MM.1S (cell line): ENCODE data around the gene TNIK.
A peak's percentile ranks its signal among the peaks of the same experiment; 100 is the strongest.

Source experiments
- DNase-seq: peaks from one replicate; pipeline ENCODE4 v3.0.0-alpha.2; 2015
- H2AFZ ChIP-seq: fragments of 300-600 bp; sonication (generic); 2 replicates; pipeline ENCODE4 v1.6.0; 2016; ENCODE audit warnings: antibody characterized with exemption, low read length
- H3F3A ChIP-seq: fragments of 300-600 bp; sonication (generic); 2 replicates; pipeline ENCODE4 v1.6.1; 2016; ENCODE audit warnings: mild to moderate bottlenecking, antibody characterized with exemption, low read length, moderate library complexity, mixed read lengths; ENCODE audit not compliant: insufficient read depth
- H3K27ac ChIP-seq: fragments of 300-600 bp; sonication (generic); 2 replicates; pipeline ENCODE4 v1.5.1; 2016; ENCODE audit warnings: mild to moderate bottlenecking, low read length
- H3K27me3 ChIP-seq: fragments of 300-600 bp; sonication (generic); replicated peaks from 2 replicates; pipeline ENCODE4 v1.6.0; 2016; ENCODE audit warnings: low read length; ENCODE audit not compliant: insufficient read depth
- H3K36me3 ChIP-seq: fragments of 300-600 bp; sonication (generic); replicated peaks from 2 replicates; pipeline ENCODE4 v1.6.1; 2016; ENCODE audit warnings: mild to moderate bottlenecking, low read length, mixed read lengths; ENCODE audit not compliant: insufficient read depth
- H3K4me1 ChIP-seq: fragments of 300-600 bp; sonication (generic); 2 replicates; pipeline ENCODE4 v1.6.1; 2016; ENCODE audit warnings: low read length, mixed read lengths
- H3K4me2 ChIP-seq: fragments of 300-600 bp; sonication (generic); 2 replicates; pipeline ENCODE4 v1.6.0; 2016; ENCODE audit warnings: low read depth, low read length
- H3K4me3 ChIP-seq: fragments of 300-600 bp; sonication (generic); 2 replicates; pipeline ENCODE4 v1.5.1; 2016; ENCODE audit warnings: low read length, mixed read lengths
- H3K79me2 ChIP-seq: fragments of 300-600 bp; sonication (generic); 2 replicates; pipeline ENCODE4 v1.6.1; 2016; ENCODE audit warnings: mixed run types, low read length, mixed read lengths
- H3K9ac ChIP-seq: fragments of 300-600 bp; sonication (generic); 2 replicates; pipeline ENCODE4 v1.6.1; 2016; ENCODE audit warnings: low read length, mixed read lengths
- H3K9me2 ChIP-seq: fragments of 300-600 bp; sonication (generic); replicated peaks from 2 replicates; pipeline ENCODE4 v1.6.1; 2016; ENCODE audit warnings: mild to moderate bottlenecking, low read length, mixed read lengths; ENCODE audit not compliant: insufficient read depth
- H3K9me3 ChIP-seq: fragments of 300-600 bp; sonication (generic); replicated peaks from 2 replicates; pipeline ENCODE4 v1.6.1; 2016; ENCODE audit warnings: mild to moderate bottlenecking, low read length, mixed read lengths; ENCODE audit not compliant: insufficient read depth
- H4K20me1 ChIP-seq: fragments of 300-600 bp; sonication (generic); 2 replicates; pipeline ENCODE4 v1.6.1; 2016; ENCODE audit warnings: mild to moderate bottlenecking, low read length, moderate library complexity, mixed read lengths; ENCODE audit not compliant: insufficient read depth
- EZH2 ChIP-seq: fragments of 300-600 bp; sonication (generic); optimal IDR thresholded peaks from 2 replicates; pipeline ENCODE3; 2017; ENCODE audit warnings: low read depth, mild to moderate bottlenecking, antibody characterized with exemption, low read length, mixed read lengths
- EZH2phosphoT487 ChIP-seq: fragments of 300-600 bp; sonication (generic); IDR thresholded peaks from 2 replicates; pipeline ENCODE4 v1.6.1; 2018; ENCODE audit warnings: antibody characterized with exemption, low read length
- TF ChIP-seq, protein P1 (sequence below): fragments of 300-600 bp; sonication (generic); IDR thresholded peaks from 2 replicates; pipeline ENCODE4 v1.5.1; 2016; ENCODE audit warnings: antibody characterized with exemption, low read length, mixed read lengths

Gene TNIK

DNA sequence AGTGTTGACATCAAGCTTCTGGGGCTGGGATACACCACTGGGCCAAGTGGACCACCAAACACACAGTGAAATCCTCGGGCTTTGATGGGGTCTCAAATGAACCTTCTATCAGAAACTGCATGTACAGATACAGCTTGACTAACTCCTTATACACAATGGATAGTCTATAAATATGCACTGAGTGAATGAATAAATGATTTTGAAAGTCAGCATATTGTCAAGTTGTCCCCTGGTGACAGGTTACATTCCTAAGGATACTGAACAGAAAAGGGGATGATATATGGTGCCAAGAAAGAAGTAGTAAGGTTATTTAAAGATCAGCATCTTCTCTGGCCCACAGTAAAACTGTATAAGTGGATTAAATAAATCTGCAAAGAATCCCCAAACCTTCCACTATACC is 274.2 kb downstream of the TNIK start:
- H3K4me1 ChIP-seq, result peaks cover 7% of the 10 kb centered on the region

DNA sequence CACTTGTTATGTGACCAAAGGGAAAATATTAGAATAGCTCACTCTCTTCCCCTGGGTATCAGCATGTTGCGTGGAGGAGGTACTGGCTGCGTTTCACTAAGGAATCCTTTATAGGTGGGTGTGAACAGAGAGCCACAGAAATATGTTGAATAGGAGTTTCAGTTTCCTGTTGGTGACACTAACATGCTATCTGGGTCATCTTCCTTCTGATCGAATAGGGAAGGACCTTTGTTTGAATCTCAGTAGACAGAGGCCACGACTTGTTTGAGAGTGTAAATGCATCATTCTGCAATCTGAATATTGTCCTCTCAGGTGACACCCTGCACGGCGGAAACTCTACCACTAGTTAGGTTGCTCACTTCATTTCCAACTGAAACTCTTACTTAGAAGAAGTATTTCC is 275.8 kb downstream of the TNIK start:
- DNase-seq, result no peak

More for the DNA sequence above, 274.2 kb downstream of the TNIK start:
- Histone ChIP-seq H3K79me2 (no peaks in the 10 kb centered on the region), H3F3A (no peaks in the 10 kb centered on the region), H3K36me3 (no peaks in the 10 kb centered on the region), H3K9me3 (no peaks in the 10 kb centered on the region), H4K20me1 (no peaks in the 10 kb centered on the region), H3K9ac (no peak overlapping the region), H3K27me3 (no peaks in the 10 kb centered on the region), H3K4me3 (no peak overlapping the region), H2AFZ (no peak overlapping the region), H3K27ac (no peak overlapping the region), H3K4me2 (no peak overlapping the region), H3K9me2 (no peaks in the 10 kb centered on the region)
- TF ChIP-seq EZH2, result no peak
- TF ChIP-seq, protein P1, sequence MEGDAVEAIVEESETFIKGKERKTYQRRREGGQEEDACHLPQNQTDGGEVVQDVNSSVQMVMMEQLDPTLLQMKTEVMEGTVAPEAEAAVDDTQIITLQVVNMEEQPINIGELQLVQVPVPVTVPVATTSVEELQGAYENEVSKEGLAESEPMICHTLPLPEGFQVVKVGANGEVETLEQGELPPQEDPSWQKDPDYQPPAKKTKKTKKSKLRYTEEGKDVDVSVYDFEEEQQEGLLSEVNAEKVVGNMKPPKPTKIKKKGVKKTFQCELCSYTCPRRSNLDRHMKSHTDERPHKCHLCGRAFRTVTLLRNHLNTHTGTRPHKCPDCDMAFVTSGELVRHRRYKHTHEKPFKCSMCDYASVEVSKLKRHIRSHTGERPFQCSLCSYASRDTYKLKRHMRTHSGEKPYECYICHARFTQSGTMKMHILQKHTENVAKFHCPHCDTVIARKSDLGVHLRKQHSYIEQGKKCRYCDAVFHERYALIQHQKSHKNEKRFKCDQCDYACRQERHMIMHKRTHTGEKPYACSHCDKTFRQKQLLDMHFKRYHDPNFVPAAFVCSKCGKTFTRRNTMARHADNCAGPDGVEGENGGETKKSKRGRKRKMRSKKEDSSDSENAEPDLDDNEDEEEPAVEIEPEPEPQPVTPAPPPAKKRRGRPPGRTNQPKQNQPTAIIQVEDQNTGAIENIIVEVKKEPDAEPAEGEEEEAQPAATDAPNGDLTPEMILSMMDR, result no peak
- TF ChIP-seq EZH2phosphoT487, result no peak
- no peak for DNase-seq

DNA sequence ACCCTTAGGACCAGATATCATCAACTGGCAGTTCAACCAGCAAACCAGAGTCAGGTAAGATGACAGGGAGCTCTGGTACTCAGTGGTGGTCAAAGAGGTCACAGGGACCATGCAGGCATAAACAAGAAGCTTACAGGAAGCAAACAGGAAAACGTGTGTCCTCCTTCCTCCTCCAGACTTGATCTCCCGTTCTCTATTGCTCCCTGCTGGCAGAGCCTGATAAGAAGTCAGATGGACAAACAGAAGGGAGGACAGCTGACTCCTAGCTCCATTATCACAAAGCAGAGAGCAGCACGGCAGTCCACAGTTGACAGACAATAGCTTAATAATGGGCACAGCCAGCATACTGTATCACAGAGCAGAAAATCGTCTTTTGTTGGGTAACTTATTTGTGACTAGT is 277.2 kb downstream of the TNIK start:
- H2AFZ ChIP-seq, result no peak overlapping the region
- H3K4me3 ChIP-seq, result no peak overlapping the region

More for the DNA sequence above, 275.8 kb downstream of the TNIK start:
- H3K36me3 ChIP-seq, result no peaks in the 10 kb centered on the region
- no peaks in the 10 kb centered on the region for H4K20me1 ChIP-seq
- H3K27ac ChIP-seq, result no peak overlapping the region
- no peak overlapping the region for H3K9ac ChIP-seq
- H3K9me3 ChIP-seq, result no peaks in the 10 kb centered on the region
- no peaks in the 10 kb centered on the region for H3K9me2 ChIP-seq
- peak overlapping the region; percentile 13; the same call in 1 of the 2 replicates for H3K4me2 ChIP-seq
- no peak for TF ChIP-seq EZH2phosphoT487
- no peak for TF ChIP-seq EZH2
- TF ChIP-seq, protein P1, result no peak
- no peak overlapping the region for H2AFZ ChIP-seq
- no peaks in the 10 kb centered on the region for H3F3A ChIP-seq
- no peaks in the 10 kb centered on the region for H3K27me3 ChIP-seq
- no peaks in the 10 kb centered on the region for H3K79me2 ChIP-seq
- H3K4me1 ChIP-seq, result peaks cover 7% of the 10 kb centered on the region
- H3K4me3 ChIP-seq, result no peak overlapping the region

More for the DNA sequence above, 277.2 kb downstream of the TNIK start:
- no peaks in the 10 kb centered on the region for H3K27me3 ChIP-seq
- H3K4me2 ChIP-seq, result no peak overlapping the region
- no peak overlapping the region for H3K9ac ChIP-seq
- no peak overlapping the region for H3K27ac ChIP-seq
- no peaks in the 10 kb centered on the region for H4K20me1 ChIP-seq
- no peaks in the 10 kb centered on the region for H3K36me3 ChIP-seq
- no peaks in the 10 kb centered on the region for H3K79me2 ChIP-seq
- TF ChIP-seq, protein P1, result no peak
- TF ChIP-seq EZH2 (no peak), EZH2phosphoT487 (no peak)
- no peaks in the 10 kb centered on the region for H3K9me2 ChIP-seq
- no peak for DNase-seq
- peaks cover 7% of the 10 kb centered on the region for H3K4me1 ChIP-seq
- no peaks in the 10 kb centered on the region for H3F3A ChIP-seq
- H3K9me3 ChIP-seq, result no peaks in the 10 kb centered on the region
